CD4-positive, alpha-beta T cell treated with Interleukin-10 for 1 hour (primary cell): ENCODE measurements around the gene TSNAX.
"Not testable (repeated sequence)": the region's sequence is repeated elsewhere in the genome, so short reads cannot be mapped to it uniquely, and the experiment has no call there.

ENCODE experiments used
- DNase-seq: peaks from one replicate; pipeline ENCODE4 v3.0.0-alpha.2; 2020

The TSNAX gene

GRCh38 chr1:231528172-231529029 is at the start of gene TSNAX:
TSS of gene TSNAX (plus strand) at chr1:231528669. CDS start at chr1:231528811, 142 bp downstream.
- peak; percentile 92 for DNase-seq

- no peak for DNase-seq
These were observed 49.7 kb upstream of the TSNAX start for GRCh38 chr1:231478811-231479210.

- DNase-seq = no peak
These were observed 48.5 kb upstream of the TSNAX start for GRCh38 chr1:231480008-231480407.

GRCh38 chr1:231481289-231481688 is 47.2 kb upstream of the TSNAX start:
- DNase-seq = no peak

GRCh38 chr1:231485029-231485784 is 43.3 kb upstream of the TSNAX start:
- no peak for DNase-seq

GRCh38 chr1:231487019-231487418 is 41.5 kb upstream of the TSNAX start:
- DNase-seq = no peak

- no peak for DNase-seq
These were observed 40.6 kb upstream of the TSNAX start for GRCh38 chr1:231487910-231488309.

- DNase-seq = no peak
These were observed 34.9 kb upstream of the TSNAX start for GRCh38 chr1:231493421-231494185.

- no peak for DNase-seq
These were observed 33.9 kb upstream of the TSNAX start for GRCh38 chr1:231494439-231495110.

GRCh38 chr1:231497629-231498152 is 30.8 kb upstream of the TSNAX start:
- no peak for DNase-seq

- DNase-seq = no peak
These were observed 29.2 kb upstream of the TSNAX start for GRCh38 chr1:231499148-231499763.

GRCh38 chr1:231500666-231501065 is 27.8 kb upstream of the TSNAX start:
- DNase-seq = no peak

GRCh38 chr1:231503168-231503567 is 25.3 kb upstream of the TSNAX start:
- not testable (repeated sequence) for DNase-seq

- DNase-seq = no peak
These were observed 20.8 kb upstream of the TSNAX start for GRCh38 chr1:231507476-231508355.

GRCh38 chr1:231508497-231508896 is 20.0 kb upstream of the TSNAX start:
- no peak for DNase-seq

- DNase-seq = no peak
These were observed 19.5 kb upstream of the TSNAX start for GRCh38 chr1:231508941-231509340.

GRCh38 chr1:231512147-231512698 is 16.2 kb upstream of the TSNAX start:
- no peak for DNase-seq

- no peak for DNase-seq
These were observed 12.7 kb upstream of the TSNAX start for GRCh38 chr1:231515748-231516147.

GRCh38 chr1:231517076-231517475 is 11.4 kb upstream of the TSNAX start:
- no peak for DNase-seq

GRCh38 chr1:231518485-231519034 is 9.9 kb upstream of the TSNAX start:
- no peak for DNase-seq
